Brain pericyte (primary cell): ENCODE data around the gene CAMKMT.

Source experiments
- DNase-seq: peaks from one replicate; pipeline ENCODE4 v3.0.0-alpha.2; 2012; ENCODE audit warnings: low read depth, low spot score

Gene CAMKMT

DNA sequence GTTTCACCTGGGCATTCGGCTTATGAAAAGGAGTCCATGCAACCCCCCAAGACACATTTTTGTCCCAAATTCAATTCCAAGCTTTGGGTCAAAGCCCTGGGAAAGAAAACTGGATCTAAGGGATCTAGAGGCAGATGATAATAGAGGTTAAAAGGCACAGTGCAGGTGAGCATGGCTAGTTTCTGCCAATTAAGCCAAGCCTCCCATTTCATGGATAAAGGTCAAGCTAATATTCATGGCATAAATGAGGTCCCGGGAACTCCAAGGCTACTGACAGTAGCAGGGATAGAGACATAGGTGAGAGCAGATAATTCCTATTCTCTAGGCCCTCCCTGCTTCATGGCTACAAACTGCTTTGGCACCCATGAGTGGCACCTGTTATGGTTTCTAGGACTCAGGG lies 83.1 kb downstream of the CAMKMT start:
- DNase-seq = no peak

- no peak for DNase-seq
Observed at GRCh38 chr2:44448860-44449527, 87.2 kb downstream of the CAMKMT start.

GRCh38 chr2:44450082-44450481 lies 88.3 kb downstream of the CAMKMT start:
- no peak for DNase-seq

DNA sequence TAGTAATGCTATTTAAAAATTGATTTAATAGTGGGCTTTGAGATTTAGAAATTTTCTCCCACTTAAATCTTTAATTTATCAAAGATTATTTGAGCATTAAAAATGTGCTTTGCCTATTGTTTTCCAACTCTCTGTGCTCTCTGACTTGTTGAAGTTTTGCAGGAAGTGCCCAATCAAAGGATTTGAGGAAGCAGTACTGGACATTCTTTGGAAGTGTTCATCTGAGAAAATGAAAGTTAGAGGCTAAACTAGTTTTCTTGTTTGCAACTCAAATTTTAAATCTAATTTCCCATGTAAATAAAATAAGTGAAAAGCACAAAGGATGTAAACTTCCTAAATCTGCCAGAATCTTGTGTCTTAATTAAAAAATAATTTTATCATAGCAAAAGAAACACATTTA lies 89.1 kb downstream of the CAMKMT start:
- DNase-seq = no peak

DNA sequence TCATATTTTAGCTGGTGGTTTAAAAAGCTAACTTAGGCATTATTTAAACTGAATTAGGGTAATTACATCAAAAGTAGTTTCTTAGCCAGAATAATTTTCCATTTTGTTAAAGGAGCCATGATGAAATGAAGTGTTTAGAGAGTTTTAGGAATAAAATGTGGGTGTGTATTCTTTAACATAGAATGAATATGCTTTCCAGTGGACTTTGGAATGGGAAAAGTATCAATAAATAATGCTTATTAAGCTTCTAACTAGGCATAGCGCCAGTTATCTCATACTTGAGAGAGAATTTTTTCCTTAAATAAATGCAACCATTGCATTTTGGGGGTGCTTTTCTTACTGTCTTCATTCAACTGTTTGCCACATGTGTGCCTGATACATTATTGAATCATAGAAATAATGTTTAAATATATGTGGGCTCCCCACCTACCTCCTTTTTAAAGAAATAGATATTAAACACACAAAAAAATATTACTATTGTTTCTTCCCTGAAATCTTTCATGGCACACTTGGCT lies 90.4 kb downstream of the CAMKMT start:
- no peak for DNase-seq

GRCh38 chr2:44453259-44453658 lies 91.5 kb downstream of the CAMKMT start:
- DNase-seq = no peak

DNA sequence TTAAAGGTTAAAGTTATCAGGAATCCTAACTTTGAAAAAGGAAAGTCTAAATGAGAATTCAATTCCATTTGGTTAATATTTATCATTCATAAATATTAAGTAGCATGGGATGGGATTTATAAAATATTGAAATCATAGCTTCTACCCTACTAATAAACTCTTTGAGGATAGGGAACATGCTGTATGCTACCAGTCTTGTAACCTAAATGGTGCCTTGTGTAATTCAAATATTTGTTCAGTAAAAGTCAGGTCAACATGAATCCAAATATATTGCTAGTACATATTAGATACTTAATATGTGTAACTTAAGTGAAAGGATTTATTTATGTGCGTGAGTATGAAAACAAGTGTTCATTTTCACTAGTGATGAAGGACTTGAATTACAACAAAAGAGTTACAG lies 94.1 kb downstream of the CAMKMT start:
- DNase-seq = no peak

GRCh38 chr2:44456946-44457345 lies 95.2 kb downstream of the CAMKMT start:
- DNase-seq = no peak

DNA sequence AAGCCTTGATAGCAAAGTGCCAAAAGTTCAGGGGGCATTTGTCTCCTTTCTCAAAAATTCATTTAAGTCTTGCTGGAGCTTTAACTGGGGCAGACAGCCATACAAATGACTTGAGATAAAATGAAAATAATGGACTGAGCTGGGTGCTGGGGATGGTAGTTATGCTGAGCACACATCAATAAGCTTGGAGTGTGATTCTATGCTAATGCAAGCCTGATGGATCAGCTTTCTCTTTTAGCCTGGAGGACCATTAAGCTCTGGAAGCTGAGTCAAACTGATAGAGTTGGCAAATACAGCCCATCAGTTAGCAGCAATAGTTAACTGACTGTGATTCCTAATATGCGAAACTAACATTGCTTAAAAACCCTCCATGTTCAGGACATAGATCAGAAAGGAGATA lies 98.0 kb downstream of the CAMKMT start:
- no peak for DNase-seq

- DNase-seq = no peak
Observed at GRCh38 chr2:44462934-44463849, 101.4 kb downstream of the CAMKMT start.

- no peak for DNase-seq
Observed at GRCh38 chr2:44464437-44464836, 102.7 kb downstream of the CAMKMT start.

GRCh38 chr2:44470151-44470550 lies 108.4 kb downstream of the CAMKMT start:
- DNase-seq = no peak

DNA sequence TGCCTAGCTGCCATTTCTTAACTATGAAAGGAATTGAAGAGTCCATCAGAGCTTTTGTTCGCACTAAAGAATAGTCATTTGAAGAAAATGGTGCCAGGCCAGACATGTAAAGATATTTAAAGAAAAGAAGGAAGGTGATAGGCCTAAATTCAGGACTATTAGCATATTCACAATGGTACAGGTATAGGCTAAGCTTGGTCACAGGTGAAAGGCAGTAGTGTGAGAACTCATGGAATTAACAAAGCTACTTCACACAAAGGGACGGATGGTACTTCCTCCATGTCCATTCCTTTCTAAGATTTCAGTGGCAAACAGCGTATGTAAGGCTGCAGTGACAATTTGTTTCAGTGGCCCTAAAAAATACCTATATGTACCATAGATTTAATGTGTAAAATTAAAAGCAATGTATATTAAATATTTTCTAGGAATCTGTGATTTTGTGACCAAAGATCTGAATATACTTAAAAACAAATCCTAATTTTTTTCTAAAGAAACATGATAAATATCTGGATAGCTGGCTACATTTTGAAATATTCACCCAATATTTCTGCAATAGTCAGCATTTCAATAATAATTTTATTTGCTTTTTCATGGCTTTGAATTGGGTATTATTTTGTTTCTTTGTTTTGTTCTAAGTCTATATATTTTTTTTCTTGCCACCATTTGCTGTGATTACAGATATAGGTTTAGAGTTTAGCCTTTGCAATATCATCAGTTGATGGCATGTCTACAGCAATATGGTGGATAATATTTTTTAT lies 116.1 kb downstream of the CAMKMT start:
- no peak for DNase-seq

DNA sequence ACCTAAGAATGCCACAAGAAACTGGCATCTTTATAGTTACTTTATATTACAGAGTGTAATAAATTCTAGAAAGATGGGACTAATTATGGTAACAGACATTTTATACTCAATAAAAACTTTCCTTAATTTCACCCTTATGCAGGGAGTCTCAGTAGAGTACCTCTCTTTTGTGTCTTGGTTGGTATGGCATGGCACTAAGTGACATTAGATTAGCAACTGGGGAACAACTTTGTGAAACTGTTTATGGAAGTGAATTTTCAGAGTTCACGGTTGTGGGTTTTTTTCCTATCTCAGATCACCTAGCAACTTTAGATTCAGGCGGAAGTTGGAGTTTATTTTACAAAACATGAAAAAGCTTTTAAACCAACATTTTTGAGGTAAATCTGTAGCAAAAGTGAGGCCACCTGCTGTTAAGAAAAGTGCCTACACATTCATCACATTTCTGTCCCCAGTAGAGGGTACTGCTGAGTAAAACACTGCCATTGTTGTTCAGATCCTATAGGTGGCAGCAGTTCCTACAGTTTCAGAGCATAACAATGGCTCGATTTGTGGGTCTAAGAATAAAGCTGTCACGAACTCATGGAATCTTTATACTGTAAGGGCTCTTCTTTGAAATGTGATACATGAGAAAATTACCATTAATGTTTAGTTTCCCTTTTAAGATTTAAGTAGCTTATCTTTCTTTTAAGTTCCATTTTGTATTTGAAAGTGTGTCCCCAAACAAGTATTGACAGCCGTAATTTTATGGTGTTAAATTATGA lies 117.6 kb downstream of the CAMKMT start:
- DNase-seq = peak; percentile 71

DNA sequence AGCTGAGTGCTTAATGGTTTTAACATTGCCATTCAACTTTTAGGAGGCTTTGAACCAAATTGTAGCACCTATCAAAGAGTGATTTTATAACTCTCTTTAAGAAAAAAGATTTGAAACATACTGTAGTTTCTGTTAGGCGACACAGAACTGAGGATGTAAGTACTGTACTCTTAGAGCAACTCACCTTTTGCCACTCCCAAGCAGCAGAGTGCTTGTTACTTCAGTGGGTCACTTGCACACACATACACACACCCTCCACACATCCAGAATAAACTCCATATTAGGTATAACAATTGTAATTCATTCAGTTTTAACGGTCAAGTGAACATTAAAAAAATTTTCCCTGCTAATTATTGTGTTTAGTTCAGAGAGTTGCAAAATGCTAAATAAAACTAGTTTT lies 118.3 kb downstream of the CAMKMT start:
- DNase-seq = no peak

- DNase-seq = no peak
Observed at GRCh38 chr2:44487052-44487451, 125.3 kb downstream of the CAMKMT start.

- no peak for DNase-seq
Observed at GRCh38 chr2:44490726-44491125, 129.0 kb downstream of the CAMKMT start.

- no peak for DNase-seq
Observed at GRCh38 chr2:44494006-44494405, 132.3 kb downstream of the CAMKMT start.

- no peak for DNase-seq
Observed at GRCh38 chr2:44495035-44495434, 133.3 kb downstream of the CAMKMT start.

DNA sequence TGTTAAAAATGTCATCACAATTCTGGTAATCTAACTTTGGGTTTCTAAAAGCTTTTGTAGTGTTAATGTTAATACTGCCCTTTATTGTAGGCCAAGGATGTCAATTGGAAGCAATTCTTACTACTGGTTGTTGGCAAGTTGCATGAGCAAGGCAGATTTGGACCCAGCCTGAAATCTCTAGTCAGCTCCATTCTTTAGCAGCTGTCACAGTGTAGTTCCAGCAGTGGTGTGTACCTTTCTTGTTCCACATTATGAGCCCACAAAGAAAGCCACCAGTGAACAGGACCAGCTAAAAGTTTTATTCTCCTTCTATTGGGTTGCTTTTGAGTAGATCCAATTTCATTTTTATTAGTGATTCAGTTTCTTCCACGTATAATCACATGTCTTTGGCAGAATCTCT lies 133.8 kb downstream of the CAMKMT start:
- DNase-seq = no peak

- DNase-seq = no peak
Observed at GRCh38 chr2:44496130-44496529, 134.4 kb downstream of the CAMKMT start.
